Adipocyte (in vitro differentiated cells): Measurements from ENCODE around the gene BMPR1B.
A peak's percentile ranks its signal among the peaks of the same experiment; 100 is the strongest.

Experiments used
- DNase-seq: peaks from one replicate; pipeline ENCODE4 v3.0.0-alpha.2; 2015; ENCODE audit warnings: low read depth
- H3K27me3 ChIP-seq: replicated peaks from 2 replicates; pipeline ENCODE4 v1.7.0; 2013; ENCODE audit warnings: mild to moderate bottlenecking, low read length, moderate library complexity; ENCODE audit not compliant: control insufficient read depth, insufficient read depth
- H3K36me3 ChIP-seq: 2 replicates; pipeline ENCODE4 v1.7.0; 2013; ENCODE audit warnings: low read length, mild to moderate bottlenecking, moderate library complexity; ENCODE audit not compliant: control insufficient read depth, insufficient read depth, severe bottlenecking
- H3K4me1 ChIP-seq: 2 replicates; pipeline ENCODE4 v1.7.0; 2013; ENCODE audit warnings: mild to moderate bottlenecking, low read length, moderate library complexity; ENCODE audit not compliant: control insufficient read depth, insufficient read depth
- H3K4me3 ChIP-seq: 2 replicates; pipeline ENCODE4 v1.7.0; 2013; ENCODE audit warnings: mild to moderate bottlenecking, low read length, moderate library complexity
- H3K9ac ChIP-seq: 2 replicates; pipeline ENCODE4 v1.7.0; 2013; ENCODE audit warnings: mild to moderate bottlenecking, low read length, moderate library complexity
- H3K9me3 ChIP-seq: 2 replicates; pipeline ENCODE4 v1.7.0; 2013; ENCODE audit warnings: mild to moderate bottlenecking, low read length, moderate library complexity; ENCODE audit not compliant: control insufficient read depth

BMPR1B gene

DNA sequence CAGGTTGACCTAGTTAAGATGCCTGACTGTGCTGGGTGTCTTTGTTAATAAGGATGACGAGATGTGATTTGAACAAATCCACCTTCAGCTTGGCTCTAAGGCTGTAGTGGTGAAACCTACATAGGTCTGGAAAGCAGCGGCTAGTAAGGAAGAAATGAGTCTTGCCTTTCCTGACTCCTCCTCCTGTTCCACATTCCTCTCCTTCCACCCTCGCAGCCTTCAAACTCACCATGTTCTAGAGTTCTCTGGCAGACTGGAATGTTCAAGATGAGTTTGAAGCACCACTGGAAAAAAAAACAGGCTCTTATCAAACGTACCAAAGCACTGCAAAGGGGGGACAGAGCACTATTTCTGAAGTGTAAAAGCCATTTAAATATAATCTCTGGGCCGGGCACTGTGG is 395.4 kb downstream of the BMPR1B start:
- Histone ChIP-seq H3K27me3 (no peaks in the 10 kb centered on the region), H3K36me3 (no peaks in the 10 kb centered on the region), H3K4me3 (no peak overlapping the region), H3K4me1 (peaks cover 21% of the 10 kb centered on the region), H3K9ac (no peak overlapping the region), H3K9me3 (no peaks in the 10 kb centered on the region)
- DNase-seq = no peak

DNA sequence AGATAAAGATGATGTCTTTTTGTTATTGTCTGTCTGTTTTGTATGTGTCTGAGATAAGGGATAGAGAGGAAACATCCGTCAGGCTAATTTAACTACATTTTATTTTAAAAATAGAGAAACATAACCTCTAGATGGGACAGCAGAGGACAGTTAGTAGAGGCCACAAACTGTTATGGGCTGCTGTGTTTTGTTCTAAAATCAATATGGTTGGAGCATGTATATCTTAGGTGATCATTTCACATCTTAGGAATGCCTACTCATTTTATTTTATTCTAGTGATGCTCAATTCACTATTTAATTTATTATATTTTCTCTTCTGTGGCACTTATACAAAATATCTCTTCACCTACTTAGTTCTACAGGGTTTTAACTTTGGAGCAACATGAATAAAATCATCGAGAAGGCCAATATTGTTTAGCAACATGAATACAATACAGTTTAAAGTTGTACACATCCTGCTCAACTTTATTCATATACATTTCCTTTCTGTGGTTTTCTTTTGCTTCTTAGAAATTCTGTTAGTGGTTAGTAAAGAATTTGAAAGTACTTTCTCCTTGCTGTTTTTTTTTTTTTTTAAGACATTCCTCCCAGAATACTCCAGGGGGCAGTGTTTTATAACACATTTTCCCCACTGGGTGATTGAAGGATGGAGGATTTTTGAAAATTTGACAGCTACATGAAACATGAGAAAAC is 398.1 kb downstream of the BMPR1B start:
- Histone ChIP-seq H3K4me1 (peaks cover 21% of the 10 kb centered on the region), H3K36me3 (no peaks in the 10 kb centered on the region), H3K27me3 (no peaks in the 10 kb centered on the region)

DNA sequence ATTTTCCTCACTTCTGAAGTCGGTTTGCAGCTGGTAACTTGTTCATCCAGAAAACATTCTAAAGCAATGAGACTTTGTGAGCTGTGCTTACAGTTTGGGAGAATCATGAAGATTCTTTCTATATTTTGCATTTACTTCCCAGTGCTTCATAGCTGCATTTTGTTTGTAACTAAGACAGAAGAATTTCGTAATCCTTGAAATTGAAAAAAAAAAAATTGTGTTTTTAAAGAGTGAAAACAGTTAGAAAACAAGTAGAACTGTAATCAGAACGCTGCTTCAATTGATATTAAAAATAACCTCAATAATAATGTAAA is 398.7 kb downstream of the BMPR1B start:
- peaks cover 21% of the 10 kb centered on the region for H3K4me1 ChIP-seq
- H3K4me3 ChIP-seq = peak overlapping the region; percentile 21
- H3K9ac ChIP-seq = peak overlapping the region; percentile 28
- H3K36me3 ChIP-seq = no peaks in the 10 kb centered on the region
- H3K9me3 ChIP-seq = no peaks in the 10 kb centered on the region
- H3K27me3 ChIP-seq = no peaks in the 10 kb centered on the region
- no peak for DNase-seq

More for the DNA sequence above, 398.1 kb downstream of the BMPR1B start:
- peak overlapping the region; percentile 21 for H3K4me3 ChIP-seq
- no peaks in the 10 kb centered on the region for H3K9me3 ChIP-seq
- no peak overlapping the region for H3K9ac ChIP-seq
- peak; percentile 84 for DNase-seq

DNA sequence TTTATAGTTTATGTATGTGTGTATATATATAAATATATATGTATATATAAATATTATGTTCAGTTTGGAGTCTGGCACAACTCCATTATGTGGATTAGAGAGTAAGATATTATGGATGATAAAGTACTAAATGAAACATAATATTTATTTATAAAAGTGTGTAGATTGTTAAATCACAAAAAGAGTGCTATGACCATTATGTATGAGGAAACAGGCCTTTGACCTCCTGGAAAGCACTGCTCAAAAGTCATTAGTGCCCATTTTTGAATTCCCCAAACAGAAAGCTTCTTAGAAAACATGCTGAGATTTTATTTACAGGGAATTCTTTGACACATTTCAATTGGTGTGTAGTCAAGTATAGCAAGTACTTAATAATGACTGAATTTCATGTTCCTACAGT is 399.8 kb downstream of the BMPR1B start:
- peaks cover 21% of the 10 kb centered on the region for H3K4me1 ChIP-seq
- no peaks in the 10 kb centered on the region for H3K9me3 ChIP-seq
- no peak overlapping the region for H3K9ac ChIP-seq
- DNase-seq = no peak
- H3K27me3 ChIP-seq = no peaks in the 10 kb centered on the region
- no peaks in the 10 kb centered on the region for H3K36me3 ChIP-seq
- H3K4me3 ChIP-seq = no peak overlapping the region

DNA sequence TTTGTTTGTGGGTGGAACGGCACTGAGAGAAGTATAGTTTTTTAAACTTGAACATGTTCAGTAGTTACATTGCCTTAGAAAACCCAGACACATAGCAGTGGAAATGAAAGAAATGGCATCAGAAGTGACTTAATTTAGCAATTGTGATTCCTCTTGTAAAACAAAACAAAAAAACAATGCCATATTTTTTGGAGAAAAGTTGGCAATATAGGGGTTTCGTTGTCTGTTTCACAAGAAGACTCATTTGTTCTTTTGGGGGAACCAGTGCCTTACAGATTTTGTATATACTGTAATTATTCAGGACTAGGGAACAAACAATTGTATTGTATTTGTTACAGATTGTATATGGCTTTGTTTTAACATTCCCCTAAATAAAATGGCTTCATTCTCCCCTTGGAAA is 400.3 kb downstream of the BMPR1B start:
- no peak overlapping the region for H3K9ac ChIP-seq
- no peaks in the 10 kb centered on the region for H3K9me3 ChIP-seq
- H3K27me3 ChIP-seq = no peaks in the 10 kb centered on the region
- H3K4me1 ChIP-seq = peaks cover 21% of the 10 kb centered on the region
- no peak for DNase-seq
- no peaks in the 10 kb centered on the region for H3K36me3 ChIP-seq
- no peak overlapping the region for H3K4me3 ChIP-seq

DNA sequence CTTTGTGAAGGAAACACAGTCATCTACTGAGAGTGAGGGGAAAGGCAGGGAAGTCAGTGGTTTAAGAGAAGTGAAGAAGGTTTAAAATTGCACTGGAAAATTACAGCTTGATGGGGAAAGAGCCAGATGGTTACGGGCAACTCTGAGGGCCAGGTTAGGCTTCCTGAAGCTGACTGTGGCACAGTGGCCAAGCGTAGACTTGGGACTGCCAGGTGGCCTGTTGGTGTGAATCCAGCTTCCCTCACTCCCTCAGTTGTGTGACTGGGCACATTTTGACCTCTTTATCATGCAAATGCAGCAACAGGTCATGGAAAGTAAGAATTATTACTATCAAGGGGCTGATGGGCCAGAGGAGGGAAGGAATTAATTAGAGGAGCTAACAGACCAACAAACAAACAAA is 400.9 kb downstream of the BMPR1B start:
- no peak for DNase-seq
- no peaks in the 10 kb centered on the region for H3K9me3 ChIP-seq
- H3K4me3 ChIP-seq = no peak overlapping the region
- H3K9ac ChIP-seq = no peak overlapping the region
- H3K36me3 ChIP-seq = no peaks in the 10 kb centered on the region
- H3K27me3 ChIP-seq = no peaks in the 10 kb centered on the region
- peaks cover 21% of the 10 kb centered on the region for H3K4me1 ChIP-seq

DNA sequence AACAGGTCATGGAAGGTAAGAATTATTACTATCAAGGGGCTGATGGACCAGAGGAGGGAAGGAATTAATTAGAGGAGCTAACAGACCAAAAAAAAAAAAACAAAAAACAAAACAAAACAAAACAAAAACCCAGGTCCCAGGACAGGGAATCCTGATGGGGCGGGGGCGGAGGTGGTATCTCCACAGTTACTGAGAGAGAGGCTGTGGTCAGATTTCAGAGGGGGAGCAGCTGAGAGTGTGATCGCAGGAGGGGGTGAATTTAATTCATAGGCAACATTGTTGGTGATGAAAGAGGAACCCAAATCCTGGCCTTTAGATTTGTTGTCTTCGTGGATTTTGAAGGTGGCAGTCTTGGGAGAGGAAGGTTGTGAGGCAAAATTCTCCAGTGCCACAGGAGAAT is 401.6 kb downstream of the BMPR1B start:
- no peak overlapping the region for H3K4me3 ChIP-seq
- H3K4me1 ChIP-seq = peaks cover 21% of the 10 kb centered on the region
- DNase-seq = no peak
- H3K9me3 ChIP-seq = no peaks in the 10 kb centered on the region
- no peak overlapping the region for H3K9ac ChIP-seq
- H3K27me3 ChIP-seq = no peaks in the 10 kb centered on the region
- no peaks in the 10 kb centered on the region for H3K36me3 ChIP-seq

DNA sequence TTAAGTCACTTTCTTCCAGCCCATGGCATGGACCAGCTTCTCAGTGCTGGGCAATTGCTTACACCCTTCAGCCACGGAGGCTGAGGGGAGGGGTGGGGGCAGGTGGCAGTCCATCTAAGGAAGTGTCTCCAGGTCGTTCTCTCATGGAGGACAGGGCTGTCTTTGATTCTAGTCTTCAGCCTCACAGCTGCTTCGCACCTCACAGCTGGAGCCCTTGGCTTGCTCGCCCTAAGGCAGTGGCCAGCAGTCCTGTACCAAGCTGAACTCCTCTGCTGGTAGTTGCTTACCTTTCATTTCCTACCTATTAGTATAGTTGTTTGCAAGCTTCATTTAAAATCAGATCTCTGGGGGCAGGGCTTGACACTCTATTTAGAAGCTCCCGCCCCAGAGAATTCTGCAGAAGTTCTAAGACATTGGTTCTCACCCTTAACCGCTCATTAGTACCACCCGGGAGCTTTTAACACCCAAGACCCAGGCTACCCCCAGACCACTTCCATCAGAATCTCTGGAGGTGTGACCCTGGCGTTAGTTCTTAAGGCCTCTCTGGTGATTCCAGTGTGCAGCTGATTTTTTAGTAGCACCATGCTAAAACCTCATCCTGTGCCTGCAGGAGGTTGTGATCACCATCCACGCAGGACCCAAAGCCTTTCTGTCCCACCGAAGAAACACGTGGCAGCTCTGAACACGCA is 404.2 kb downstream of the BMPR1B start:
- no peak overlapping the region for H3K9ac ChIP-seq
- DNase-seq = no peak
- H3K9me3 ChIP-seq = no peaks in the 10 kb centered on the region
- no peak overlapping the region for H3K4me3 ChIP-seq
- no peaks in the 10 kb centered on the region for H3K36me3 ChIP-seq
- peaks cover 10% of the 10 kb centered on the region for H3K4me1 ChIP-seq
- no peaks in the 10 kb centered on the region for H3K27me3 ChIP-seq

DNA sequence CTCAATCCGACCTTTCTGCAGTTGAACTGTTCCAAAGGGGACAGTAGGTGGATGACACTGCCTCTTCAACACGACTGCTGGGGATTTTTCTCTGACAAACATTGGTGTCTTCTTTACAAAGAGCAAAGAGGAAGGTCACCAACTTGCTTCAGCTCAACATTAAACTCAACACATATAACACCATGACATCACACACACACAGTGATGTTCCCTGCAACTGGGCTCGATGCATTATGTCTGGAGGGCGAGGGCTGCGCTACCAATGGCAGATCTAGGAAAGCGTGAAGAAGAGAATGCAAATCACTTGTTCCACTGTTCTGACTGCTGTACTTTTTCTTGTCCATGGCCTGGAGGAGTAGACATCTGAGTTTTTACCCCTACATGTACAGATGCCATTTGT is 405.1 kb downstream of the BMPR1B start:
- H3K36me3 ChIP-seq = no peaks in the 10 kb centered on the region

DNA sequence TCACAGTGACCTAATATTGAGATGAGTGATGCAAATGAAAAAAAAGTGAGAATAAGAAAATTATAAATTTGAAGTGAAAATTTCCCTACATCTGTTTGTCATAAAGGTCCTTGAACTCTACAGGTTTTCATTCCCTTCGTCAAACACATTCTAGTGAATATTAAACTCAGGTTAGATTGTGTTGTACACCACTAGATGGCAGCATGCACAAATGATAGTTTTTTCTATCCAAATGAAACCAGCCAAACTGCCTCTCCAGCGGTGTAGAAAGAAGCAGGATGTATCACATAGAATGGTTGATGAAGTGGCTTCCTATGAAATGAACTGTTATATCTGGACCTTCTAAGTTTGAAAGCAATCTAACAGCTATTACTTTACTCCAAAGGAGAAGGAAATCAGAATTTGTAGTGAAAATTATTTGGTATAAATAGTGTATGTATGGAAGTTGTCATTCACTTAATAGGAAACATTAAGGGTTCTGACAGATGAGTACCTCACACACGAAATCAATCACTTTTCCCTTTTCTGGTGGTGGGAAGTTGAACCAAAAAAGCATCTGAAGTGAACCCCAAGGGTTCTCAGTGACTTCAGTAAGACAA is 408.3 kb downstream of the BMPR1B start:
- H3K9me3 ChIP-seq = no peaks in the 10 kb centered on the region
- no peaks in the 10 kb centered on the region for H3K27me3 ChIP-seq
- no peaks in the 10 kb centered on the region for H3K4me1 ChIP-seq
- no peak overlapping the region for H3K9ac ChIP-seq
- H3K36me3 ChIP-seq = no peaks in the 10 kb centered on the region
- DNase-seq = peak; percentile 91
- no peak overlapping the region for H3K4me3 ChIP-seq

More for the DNA sequence above, 405.1 kb downstream of the BMPR1B start:
- Histone ChIP-seq H3K4me3 (no peak overlapping the region), H3K27me3 (no peaks in the 10 kb centered on the region), H3K9me3 (no peaks in the 10 kb centered on the region), H3K4me1 (peaks cover 2% of the 10 kb centered on the region), H3K9ac (no peak overlapping the region)
- DNase-seq = no peak

DNA sequence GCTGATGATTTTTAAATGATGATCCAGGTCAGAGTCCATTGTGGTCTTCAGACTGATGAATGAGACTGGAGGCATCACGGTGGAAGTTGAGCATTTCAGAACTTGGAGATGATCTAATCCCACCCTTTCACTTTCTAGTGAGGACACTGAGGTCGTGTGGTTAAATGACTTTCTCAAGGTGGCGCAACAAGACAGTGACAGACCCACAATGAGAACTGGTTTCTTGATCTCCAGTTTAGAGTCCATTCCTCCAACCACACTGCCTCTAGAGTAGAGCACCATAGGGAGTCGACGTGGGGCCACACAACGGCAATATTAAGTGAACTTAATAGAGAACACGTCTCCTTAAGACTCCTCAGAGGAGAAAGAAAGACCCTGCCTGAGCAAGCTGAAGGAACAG is 410.1 kb downstream of the BMPR1B start:
- Histone ChIP-seq H3K27me3 (no peaks in the 10 kb centered on the region), H3K9ac (no peak overlapping the region), H3K9me3 (no peaks in the 10 kb centered on the region), H3K36me3 (no peaks in the 10 kb centered on the region), H3K4me3 (no peak overlapping the region), H3K4me1 (no peaks in the 10 kb centered on the region)
- DNase-seq = no peak
